Activated effector memory CD4-positive, alpha-beta T cell treated with anti-CD3 and anti-CD28 coated beads, Interleukin-2, amount 50 U/mL, for 16 hours (primary cell): ENCODE measurements around the gene GTF2B.
"Not testable (repeated sequence)": the region's sequence is repeated elsewhere in the genome, so short reads cannot be mapped to it uniquely, and the experiment has no call there.

ENCODE experiments used
- DNase-seq: peaks from one replicate; pipeline ENCODE4 v3.0.0-alpha.2; 2020

Gene GTF2B

GRCh38 chr1:88883156-88883555 lies 8.2 kb downstream of the GTF2B start:
- DNase-seq, result no peak

- DNase-seq, result not testable (repeated sequence)
These were observed 10.7 kb downstream of the GTF2B start for GRCh38 chr1:88880717-88881116.

- DNase-seq, result no peak
These were observed 12.6 kb downstream of the GTF2B start for GRCh38 chr1:88878731-88879130.

- DNase-seq, result no peak
These were observed 13.5 kb downstream of the GTF2B start for GRCh38 chr1:88877911-88878310.

GRCh38 chr1:88877382-88877825 lies 14.0 kb downstream of the GTF2B start:
- DNase-seq, result no peak

- no peak for DNase-seq
These were observed 14.6 kb downstream of the GTF2B start for GRCh38 chr1:88876573-88877365.

GRCh38 chr1:88875595-88875994 lies 15.8 kb downstream of the GTF2B start:
- no peak for DNase-seq

- no peak for DNase-seq
These were observed 17.5 kb downstream of the GTF2B start for GRCh38 chr1:88873737-88874349.

- not testable (repeated sequence) for DNase-seq
These were observed 21.7 kb downstream of the GTF2B start for GRCh38 chr1:88869644-88870043.

- no peak for DNase-seq
These were observed 23.4 kb downstream of the GTF2B start for GRCh38 chr1:88867743-88868521.

- DNase-seq, result no peak
These were observed 39.9 kb downstream of the GTF2B start for GRCh38 chr1:88851303-88852063.

- no peak for DNase-seq
These were observed 43.7 kb downstream of the GTF2B start for GRCh38 chr1:88847643-88848042.

- no peak for DNase-seq
These were observed 65.6 kb downstream of the GTF2B start for GRCh38 chr1:88825721-88826120.

GRCh38 chr1:88819642-88820041 lies 71.7 kb downstream of the GTF2B start:
- not testable (repeated sequence) for DNase-seq

GRCh38 chr1:88813471-88813870 lies 77.9 kb downstream of the GTF2B start:
- DNase-seq, result no peak

- no peak for DNase-seq
These were observed 79.0 kb downstream of the GTF2B start for GRCh38 chr1:88812366-88812765.

GRCh38 chr1:88803444-88803843 lies 87.9 kb downstream of the GTF2B start:
- no peak for DNase-seq

- no peak for DNase-seq
These were observed 88.4 kb downstream of the GTF2B start for GRCh38 chr1:88802950-88803349.
